CD4-positive, alpha-beta T cell treated with Interleukin-17A for 1 hour (primary cell): ENCODE results near the gene KCNIP1.
"Not testable (repeated sequence)": the region's sequence is repeated elsewhere in the genome, so short reads cannot be mapped to it uniquely, and the experiment has no call there.

ENCODE experiments used
- DNase-seq: peaks from one replicate; pipeline ENCODE4 v3.0.0-alpha.2; 2020

KCNIP1 gene

DNA sequence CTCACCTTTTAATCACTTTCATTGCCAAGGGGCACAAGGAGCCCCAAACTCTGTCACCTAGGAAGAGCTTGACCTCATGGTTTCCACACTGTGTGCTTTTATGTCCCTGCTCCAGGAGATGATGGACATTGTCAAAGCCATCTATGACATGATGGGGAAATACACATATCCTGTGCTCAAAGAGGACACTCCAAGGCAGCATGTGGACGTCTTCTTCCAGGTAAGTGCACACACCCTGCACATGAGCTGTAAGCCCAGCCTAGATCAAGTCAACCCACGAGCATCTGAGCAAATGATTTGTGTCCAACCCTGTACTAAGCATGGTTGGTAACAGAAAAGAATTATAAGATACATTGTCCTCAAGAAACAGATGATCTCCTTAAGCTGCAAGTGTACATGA is 228.9 kb downstream of the KCNIP1 start:
- DNase-seq, result no peak

- no peak for DNase-seq
Measured at GRCh38 chr5:170736966-170737365, 233.1 kb downstream of the KCNIP1 start.

DNA sequence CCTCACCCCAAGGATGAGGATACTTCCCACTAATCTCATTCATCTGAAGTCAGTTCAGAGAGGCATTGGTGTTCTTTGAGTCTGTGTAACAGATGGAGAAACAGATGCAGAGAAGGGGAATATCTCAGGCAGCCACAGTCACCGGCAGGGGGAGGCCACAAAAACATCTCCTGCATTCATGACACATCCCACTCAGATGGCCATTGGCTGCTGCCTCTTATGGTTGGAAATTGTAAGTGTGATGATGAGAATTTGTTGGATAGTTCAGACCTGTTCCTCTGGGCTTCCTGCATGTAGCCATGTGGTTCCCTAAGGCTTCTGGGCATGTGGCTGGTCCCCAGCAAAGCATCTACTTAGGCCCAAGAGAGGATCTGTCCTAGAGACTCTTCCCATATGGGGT is 233.8 kb downstream of the KCNIP1 start:
- DNase-seq, result no peak

GRCh38 chr5:170738840-170739239 is 235.0 kb downstream of the KCNIP1 start:
- DNase-seq, result no peak

- no peak for DNase-seq
Measured at GRCh38 chr5:170739446-170739845, 235.6 kb downstream of the KCNIP1 start.

- no peak for DNase-seq
Measured at GRCh38 chr5:170740551-170741205, 236.9 kb downstream of the KCNIP1 start.

DNA sequence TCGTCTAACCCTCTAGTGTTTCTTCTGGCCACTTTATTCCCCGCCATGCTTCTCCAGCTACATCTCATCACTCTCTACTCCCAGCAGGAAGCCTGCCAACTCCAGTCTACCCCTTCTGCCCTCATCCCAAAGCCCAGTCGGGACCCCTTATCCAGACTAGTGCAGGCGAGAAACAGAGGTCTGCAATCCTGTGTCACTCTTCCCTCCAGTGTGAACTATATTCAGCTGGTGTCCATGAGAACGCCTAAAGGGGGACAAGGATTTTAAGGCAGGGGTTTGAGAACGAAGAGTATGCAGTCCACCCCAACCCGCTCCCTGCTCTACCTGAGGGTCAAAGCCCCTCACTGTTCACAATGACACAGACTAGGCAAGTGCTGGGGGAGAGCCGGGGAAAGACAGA is 238.0 kb downstream of the KCNIP1 start:
- DNase-seq, result no peak

- no peak for DNase-seq
Measured at GRCh38 chr5:170743876-170744212, 240.0 kb downstream of the KCNIP1 start.

DNA sequence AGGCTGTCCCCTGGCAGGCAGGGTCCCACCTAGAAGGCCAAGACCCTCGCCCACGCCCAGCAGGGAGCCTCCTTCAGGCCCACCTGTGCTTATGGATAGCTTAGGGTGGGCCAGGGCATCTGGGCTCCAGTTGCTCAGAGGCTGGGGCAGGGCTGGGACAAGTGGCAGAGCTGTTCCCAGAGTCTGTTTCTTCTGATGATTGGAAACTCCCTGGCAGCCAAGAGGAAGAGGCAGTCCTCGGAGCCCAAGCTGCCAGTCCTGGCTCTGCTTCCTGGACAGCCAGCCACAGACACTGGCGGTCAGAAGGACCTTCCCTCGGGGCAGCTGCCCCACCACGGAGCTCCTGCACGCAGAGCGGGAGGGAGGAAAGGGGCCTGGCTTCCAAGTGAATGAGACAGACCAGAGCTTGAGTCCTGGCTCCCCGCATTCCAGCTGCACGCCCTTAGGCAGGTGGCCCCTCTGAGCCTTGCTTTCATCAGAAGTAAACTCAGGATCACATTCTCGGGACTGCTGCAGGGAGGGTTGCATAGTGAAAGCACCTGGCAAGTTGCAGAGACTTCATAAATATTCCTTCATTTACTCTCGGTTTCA is 241.8 kb downstream of the KCNIP1 start:
- DNase-seq, result no peak

DNA sequence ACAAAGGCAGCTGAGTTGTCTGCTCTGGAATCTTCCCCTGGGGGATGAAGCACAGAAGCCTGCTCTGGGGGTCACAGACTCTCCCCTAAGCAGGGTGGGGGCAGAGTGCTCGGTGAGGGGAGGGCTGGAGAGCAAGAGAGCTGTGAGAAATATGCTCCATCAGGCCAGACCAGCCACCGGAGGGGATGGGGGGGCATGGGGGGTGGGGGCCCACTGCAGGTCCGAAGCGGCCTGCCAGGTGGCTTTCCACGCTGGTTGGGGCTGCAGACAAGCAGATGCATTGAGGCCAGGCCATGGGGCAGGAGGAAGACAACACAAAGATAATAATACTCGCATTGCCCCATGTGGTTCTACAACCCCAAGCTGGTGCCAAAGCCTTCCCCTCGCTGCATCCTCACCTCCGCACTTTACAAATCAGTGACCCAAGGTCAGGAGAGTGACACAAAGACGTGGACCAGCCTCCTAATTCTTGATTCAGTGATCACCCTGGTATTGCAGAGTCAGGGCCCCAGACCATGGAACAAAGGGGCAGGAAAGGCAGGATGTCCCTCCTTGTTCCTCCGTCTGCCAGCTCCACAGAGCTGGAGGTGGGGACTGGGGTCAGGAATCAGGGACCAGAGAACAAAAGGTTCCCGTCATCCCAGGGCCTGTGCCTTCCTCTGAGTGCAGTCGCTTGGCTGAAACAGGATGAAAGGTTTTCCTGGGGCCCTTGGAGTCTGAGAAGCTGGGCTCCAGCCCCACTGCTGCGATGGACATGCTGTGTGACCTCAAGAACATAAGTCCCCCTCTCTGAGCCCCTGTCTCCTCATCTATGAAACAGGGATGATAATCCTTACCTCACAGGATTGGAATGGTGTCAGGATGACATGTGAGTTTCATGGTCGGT is 242.5 kb downstream of the KCNIP1 start:
- DNase-seq, result no peak

DNA sequence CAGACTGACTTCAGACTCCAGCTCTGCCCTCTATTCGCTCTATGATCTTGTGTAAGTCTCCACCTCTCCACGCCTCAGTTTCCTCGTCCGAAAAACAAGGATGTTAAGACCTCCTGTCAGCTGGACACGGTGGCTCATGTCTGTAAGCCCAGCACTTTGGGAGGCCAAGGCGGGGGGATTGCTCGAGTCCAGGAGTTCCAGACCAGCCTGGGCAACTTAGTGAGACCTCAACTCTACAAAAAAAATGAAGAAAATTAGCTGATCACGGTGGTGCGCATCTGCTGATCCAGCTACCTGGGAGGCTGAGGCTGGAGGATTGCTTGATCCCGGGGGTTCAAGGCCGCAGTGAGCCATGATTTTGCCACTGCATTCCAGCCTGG is 243.1 kb downstream of the KCNIP1 start:
- DNase-seq, result no peak

DNA sequence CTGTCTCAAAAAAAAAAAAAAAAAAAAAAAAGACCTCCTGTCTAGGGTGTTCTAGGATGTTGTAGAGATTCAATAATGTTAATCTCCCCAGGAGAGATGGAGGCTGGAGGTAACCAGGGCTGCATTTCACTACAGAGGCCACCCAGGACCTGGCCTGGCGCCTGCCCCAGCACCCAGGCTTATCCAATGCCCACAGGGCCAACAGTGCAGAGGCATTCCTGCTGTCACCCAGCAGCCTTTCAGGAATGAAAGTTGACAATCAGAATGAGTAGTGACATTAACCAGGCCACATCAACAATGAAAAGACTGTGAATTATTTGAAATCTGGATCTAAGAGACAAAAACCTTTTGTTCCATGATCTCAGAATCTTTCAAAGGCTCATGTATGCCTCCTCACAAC is 243.5 kb downstream of the KCNIP1 start:
- no peak for DNase-seq

- DNase-seq, result no peak
Measured at GRCh38 chr5:170747851-170748250, 244.0 kb downstream of the KCNIP1 start.

DNA sequence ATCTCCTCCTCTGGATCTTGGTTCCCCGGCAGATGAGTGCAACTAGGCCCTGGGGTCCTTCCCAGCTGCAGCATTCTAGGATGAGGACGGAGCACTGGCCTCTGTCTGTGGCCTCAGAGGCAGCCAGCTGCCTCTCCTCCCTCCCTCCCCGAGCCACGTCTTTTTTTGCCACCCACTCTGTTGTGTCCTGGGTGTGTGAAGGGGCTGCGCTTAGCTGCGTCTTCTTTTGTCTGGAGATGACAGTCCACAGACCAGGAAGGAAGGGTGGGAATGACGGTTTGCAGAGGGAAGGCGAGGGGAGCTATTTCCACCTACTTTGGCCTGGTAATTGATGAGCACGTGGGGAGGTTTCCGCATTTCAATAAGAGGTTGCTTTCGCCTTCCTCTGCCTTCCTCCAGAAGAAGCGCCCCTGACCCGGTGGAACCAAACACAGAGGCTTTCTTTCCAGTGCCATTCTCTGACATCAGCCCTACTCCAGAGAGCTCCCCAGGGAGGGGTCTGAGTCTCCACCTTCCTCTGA is 245.2 kb downstream of the KCNIP1 start:
- DNase-seq, result no peak

GRCh38 chr5:170749911-170750431 is 246.2 kb downstream of the KCNIP1 start:
- DNase-seq, result no peak

DNA sequence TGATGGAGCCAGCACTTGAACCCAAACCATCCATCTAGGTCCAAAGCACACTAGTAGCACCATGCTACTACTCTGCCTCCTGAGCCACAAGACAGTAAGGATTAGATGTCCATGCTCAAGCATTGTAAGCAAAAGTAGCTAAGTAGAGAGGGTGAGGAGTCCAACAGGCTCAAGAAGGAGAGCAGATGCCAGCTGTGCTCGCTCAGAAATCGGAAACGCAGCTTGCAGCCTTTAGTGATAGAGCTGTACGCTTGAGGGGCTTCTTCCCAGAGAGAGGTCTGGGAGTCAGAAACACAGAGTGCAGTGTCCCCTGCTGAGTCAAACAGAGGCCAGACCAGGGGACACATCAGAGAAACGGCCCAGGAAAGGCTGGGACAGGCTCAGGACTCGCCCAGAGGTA is 247.0 kb downstream of the KCNIP1 start:
- no peak for DNase-seq

DNA sequence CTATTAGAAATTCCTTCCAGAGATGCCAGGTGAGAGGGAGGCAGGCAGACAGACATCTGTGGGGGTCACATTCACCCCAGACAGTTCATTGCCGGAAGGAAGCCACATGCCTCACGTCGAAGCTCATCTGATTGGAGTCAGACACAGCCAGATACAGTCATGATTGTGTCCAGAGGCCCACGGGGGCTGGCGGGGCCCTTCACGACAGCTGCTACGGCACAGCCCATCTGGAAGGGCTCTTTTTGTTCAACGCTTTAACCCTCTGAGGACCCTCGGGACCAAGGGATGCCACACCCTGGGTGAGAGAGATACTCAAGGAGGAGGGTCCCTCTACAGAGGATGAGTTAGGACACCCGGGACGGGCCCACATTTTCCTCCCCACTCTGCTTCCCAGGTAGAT is 247.8 kb downstream of the KCNIP1 start:
- no peak for DNase-seq

DNA sequence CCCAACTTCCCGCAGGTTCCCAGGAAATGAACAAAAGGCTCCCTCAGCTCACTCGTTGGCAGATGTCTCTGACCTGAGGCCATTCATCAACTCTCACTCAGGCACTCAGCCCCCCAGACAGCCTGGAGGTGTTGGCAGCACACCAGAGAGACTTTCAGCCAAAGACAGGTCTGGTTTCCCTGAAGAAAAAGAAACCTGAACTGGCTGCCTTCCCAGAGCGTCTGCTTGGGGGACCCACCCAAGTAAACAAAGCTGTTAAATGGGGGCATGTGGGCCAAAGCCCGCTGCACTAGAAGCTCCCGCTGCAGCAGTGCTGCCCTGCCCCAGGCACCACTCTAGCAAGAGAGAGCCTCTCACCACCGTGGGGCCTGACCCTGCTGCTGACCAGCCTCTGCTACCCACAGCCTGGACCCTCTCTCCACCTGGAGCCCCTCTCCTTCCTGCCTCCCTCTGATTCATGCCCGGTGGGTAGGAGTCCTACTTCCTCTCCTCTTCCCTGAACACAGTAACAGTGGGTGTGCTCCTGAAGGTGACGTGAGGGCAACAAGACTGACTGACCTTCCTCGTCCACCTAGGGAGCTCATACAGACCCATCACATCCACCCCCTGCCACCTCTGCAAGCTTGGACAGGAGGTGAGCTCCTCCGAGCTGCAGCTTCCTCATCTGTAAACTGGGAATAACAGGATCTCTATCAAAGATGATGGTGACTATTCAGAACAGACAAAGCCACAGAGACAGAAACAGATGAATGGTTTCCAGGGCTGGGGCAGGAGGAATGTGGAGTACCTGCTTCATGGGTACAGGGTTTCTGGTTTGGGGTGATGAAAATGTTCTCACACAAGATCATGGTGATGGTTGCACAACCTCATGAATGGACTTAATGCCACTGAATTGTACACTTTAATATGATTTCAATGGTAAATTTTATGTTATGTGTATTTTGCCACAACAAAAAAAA is 248.7 kb downstream of the KCNIP1 start:
- no peak for DNase-seq

DNA sequence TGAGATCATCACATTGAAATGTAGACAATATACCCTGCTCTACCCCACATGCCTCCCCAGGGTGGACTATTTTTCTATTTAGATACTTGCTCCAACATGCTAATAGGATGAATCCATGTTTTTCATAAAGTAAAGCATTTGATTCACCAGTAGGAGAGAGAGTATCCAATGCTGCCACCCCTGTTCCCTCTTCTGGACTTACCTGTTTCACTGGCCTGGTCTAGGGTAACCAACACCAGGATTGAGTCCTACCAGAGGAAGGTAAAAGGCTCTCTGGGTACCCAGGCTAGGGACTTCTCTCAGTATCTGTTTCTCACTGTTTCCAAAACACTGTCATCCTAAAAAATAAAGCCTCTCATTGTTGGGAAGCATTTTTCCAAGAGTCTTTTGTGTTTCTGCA is 249.5 kb downstream of the KCNIP1 start:
- no peak for DNase-seq

DNA sequence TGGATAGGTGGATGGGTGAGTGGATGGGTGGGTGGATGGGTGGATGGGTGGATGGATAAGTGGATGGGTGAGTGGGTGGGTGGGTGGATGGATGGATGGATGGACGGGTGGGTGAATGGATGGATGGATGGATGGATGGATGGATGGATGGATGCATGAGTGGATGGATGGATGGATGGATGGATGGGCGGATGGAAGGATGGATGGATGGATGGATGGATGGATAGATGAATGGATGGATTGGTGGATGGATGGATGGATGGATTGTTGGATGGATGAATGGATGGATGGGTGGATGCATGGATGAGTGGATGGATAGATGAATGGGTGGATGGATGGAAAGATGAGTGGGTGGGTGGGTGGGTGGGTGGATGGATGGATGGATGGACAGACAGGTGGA is 250.7 kb downstream of the KCNIP1 start:
- not testable (repeated sequence) for DNase-seq

DNA sequence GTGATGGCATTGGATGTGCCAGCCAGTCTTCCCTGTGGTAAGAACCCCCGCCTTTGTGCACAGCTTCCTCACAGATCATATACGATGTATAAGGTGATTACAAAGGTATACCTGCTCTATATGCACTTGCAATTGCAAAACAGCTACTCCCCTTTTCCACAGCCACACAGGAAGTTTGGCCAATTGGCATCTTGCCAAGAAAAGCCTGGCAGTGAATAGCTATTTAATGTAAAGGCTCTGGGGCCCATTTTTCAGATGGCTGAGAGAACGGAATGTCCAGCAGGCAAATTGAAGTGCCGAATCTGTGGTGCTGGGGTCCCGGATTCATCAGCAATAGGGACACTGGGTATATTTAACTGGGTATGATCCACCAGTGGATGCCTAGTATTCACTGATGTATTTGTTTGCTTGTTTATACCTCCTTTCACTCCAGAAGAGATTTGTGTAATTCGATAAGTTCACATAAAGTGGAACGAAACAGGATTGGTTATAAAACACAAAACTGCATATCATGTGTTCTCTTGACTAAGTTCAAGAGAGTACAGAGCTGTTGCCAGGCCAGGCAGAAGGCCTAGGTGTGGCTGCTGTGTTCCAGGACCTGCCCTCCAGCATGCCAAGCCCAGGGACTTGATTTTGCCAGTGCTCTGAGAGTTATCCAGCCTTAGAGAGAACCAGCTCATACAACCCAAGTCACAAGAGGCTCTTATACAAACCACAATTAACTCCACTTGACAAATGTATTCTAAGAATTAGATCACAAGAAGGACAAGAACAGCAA is 252.0 kb downstream of the KCNIP1 start:
- no peak for DNase-seq

DNA sequence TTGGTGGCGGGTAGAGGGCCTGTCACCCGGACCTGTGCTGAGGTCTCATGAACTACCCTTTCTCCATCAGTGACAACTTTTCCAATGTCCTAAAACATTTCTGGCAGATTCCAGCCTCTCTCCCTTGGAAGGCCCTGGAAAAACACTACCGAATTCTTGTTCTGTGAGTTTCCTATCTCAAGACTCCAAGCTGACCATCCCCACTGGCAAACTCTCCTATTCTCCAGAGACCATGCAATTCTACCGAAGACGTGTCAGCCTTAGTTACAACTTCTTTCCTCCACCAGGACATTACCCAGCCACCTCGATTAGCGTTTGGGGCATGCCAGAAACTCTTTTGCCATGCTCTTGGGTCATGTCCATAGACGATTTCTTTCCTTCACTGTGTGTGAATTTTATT is 252.9 kb downstream of the KCNIP1 start:
- no peak for DNase-seq
